Epidermal melanocyte (primary cell): Measurements from ENCODE around the gene GAB3.
"Not testable (repeated sequence)": the region's sequence is repeated elsewhere in the genome, so short reads cannot be mapped to it uniquely, and the experiment has no call there.

Experiments
- DNase-seq: peaks from one replicate; pipeline ENCODE4 v3.0.0; 2011; ENCODE audit warnings: low spot score; ENCODE audit not compliant: insufficient read length

GAB3 gene

GRCh38 chrX:154721155-154721554 is 29.7 kb downstream of the GAB3 start:
- no peak for DNase-seq

- no peak for DNase-seq
These were observed 30.8 kb downstream of the GAB3 start for GRCh38 chrX:154720067-154720466.

GRCh38 chrX:154719132-154719675 is 31.7 kb downstream of the GAB3 start:
- no peak for DNase-seq

GRCh38 chrX:154718616-154719015 is 32.3 kb downstream of the GAB3 start:
- DNase-seq: no peak

GRCh38 chrX:154717824-154718223 is 33.1 kb downstream of the GAB3 start:
- DNase-seq: peak; percentile 34

- no peak for DNase-seq
These were observed 35.1 kb downstream of the GAB3 start for GRCh38 chrX:154715825-154716224.

- DNase-seq: no peak
These were observed 36.0 kb downstream of the GAB3 start for GRCh38 chrX:154714925-154715324.

DNA sequence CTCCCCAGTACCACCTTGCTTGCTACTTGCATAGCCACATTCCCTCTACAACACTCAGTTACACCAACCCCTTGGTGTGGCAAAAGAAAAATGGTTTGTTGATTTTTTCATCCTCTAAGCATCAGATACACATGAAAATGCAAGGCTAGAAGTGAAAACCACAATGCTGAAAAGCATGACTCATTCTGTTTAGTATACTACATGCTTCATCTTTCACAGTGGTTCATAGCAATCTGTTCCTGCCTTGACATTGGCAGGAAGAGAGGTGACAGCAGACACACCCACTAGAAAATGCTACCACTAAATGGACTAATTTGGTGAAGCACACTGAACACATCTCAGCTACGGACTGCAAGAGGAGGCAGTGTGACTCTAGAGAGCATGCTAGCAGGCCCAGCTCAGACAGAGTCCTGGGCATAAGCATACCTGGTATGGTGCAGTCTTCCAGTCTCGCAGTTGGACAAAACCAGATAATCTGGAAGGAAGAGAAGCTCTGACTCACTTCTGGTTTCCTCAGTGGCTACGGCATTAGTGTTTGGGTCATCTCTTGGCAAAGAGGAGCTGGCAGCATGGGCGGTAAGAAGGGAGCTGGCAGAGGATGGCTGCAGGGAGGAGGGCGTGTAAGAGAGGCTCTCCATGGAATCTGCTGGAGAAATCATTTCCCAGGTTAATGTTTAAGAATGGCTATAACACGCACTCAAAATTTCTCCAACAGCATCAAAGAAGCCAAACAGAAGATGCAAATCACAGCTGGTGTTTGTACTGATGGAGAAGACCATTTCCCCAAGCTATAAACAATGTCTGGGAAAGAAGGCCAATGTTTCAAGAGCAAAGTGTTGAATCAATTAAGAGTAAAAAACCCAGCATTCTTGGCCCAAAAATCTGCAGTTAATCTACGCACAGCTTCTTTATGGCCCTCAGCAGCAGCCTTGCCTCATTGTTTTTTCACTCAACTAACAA is 37.8 kb downstream of the GAB3 start:
- DNase-seq: no peak

DNA sequence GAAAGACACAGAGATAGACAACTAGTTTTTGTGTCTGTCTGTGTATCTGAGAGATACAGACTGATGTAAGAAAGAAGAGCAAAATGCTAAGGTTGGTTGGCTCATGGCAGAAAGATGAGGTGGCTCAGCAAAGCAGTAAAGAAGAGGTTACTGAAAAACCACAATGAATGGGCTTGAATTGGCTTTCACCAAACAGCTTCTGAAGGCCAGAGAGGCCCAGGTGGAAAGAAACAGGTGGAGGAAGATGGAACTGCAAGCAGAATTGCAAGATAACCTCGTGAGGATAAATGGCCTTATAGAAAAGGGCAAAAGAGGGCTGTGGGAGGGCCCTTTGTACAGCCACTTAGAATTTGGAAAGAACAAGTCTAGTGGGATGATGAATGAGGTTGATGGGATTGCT is 39.6 kb downstream of the GAB3 start:
- no peak for DNase-seq

- no peak for DNase-seq
These were observed 40.6 kb downstream of the GAB3 start for GRCh38 chrX:154710309-154710708.

- no peak for DNase-seq
These were observed 52.1 kb downstream of the GAB3 start for GRCh38 chrX:154698630-154699248.

- DNase-seq: no peak
These were observed 54.2 kb downstream of the GAB3 start for GRCh38 chrX:154696676-154697045.

DNA sequence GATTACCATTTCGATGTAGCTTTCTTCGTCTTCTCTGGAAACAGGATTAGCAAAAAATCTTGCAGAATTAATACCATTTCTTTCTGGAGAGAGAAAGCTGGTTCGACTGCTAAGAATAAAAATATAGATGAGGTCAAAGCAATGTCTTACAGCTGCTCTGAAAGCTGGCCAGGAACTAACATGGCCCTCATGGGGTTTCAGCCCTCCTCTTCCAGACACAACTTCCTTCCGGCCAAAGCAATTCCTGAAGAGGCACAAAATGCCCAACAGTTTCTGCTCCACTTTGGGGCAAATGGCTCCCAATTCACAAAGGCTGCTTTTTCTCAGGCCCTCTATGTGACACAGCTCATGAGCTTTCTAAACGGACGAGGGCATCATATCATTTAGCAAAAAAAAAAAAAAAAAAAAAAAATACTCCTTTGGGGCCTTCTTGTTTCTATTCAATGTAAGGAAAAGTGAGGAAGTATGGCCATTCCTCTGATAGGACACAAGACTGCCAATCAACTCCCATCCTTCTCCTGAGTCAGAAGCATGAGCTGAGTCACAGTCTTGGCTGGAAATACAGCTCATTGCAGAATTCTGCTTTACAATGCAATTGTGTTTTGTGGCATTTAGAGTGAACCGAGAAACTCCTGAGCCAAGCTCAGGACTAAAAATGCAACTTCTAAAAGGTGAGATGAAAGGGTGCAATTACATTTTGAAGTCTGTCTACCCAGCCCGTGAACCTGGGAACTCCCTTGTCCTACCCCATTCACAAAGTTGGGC is 54.8 kb downstream of the GAB3 start:
- no peak for DNase-seq

- no peak for DNase-seq
These were observed 57.5 kb downstream of the GAB3 start for GRCh38 chrX:154693394-154693793.

DNA sequence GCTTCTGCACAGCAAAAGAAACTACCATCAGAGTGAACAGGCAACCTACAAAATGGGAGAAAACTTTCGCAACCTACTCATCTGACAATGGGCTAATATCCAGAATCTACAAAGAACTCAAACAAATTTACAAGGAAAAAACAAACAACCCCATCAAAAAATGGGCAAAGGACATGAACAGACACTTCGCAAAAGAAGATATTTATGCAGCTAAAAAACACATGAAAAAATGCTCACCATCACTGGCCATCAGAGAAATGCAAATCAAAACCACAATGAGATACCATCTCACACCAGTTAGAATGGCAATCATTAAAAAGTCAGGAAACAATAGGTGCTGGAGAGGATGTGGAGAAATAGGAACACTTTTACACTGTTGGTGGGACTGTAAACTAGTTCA is 60.4 kb downstream of the GAB3 start:
- DNase-seq: not testable (repeated sequence)

DNA sequence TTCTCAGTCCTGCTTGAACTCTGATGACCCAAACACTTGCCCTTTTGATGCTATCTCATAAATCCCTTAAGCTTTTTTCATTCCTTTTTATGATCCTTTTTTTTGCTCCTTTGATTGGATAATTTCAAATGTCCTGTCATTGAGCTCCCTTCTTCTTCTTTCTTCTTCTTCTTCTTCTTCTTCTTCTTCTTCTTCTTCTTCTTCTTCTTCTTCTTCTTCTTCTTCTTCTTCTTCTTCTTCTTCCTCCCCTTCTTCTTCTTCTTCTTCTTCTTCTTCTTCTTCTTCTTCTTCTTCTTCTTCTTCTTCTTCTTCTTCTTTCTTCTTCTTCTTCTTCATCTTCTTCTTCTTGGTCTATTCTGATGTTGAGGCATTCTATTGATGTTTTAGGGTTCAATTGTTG is 78.8 kb downstream of the GAB3 start:
- not testable (repeated sequence) for DNase-seq

DNA sequence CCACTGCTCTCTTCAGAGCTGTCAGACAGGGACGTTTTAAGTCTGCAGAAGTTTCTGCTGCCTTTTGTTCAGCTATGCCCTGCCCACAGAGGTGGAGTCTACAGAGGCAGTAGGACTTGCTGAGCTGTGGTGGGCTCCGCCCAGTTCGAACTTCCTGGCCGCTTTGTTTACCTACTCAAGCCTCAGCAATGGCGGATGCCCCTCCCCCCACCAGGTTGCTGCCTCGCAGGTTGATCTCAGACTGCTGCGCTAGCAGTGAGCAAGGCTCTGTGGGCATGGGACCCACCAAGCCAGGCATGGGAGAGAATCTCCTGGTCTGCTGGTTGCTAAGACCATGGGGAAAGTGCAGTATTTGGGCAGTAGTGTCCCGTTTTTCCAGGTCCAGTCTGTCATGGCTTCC is 80.0 kb downstream of the GAB3 start:
- not testable (repeated sequence) for DNase-seq

GRCh38 chrX:154661899-154662298 is 89.0 kb downstream of the GAB3 start:
- DNase-seq: no peak

DNA sequence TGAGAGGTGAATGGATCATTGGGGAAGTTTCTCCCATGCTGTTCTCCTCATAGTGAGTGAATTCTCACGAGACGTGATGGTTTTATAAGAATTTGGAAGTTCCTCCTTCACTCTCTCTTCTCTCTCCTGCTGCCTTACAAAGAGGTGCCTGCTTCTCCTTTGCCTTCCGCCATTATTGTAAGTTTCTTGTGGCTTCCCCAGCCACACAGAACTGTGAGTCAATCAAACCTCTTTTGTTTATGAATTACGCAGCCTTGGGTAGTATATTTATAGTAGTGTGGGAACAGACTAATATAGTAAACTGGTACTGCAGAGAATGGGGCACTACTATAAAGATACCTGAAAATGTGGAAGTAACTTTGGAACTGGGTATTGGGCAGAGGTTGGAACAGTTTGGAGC is 89.7 kb downstream of the GAB3 start:
- DNase-seq: no peak

DNA sequence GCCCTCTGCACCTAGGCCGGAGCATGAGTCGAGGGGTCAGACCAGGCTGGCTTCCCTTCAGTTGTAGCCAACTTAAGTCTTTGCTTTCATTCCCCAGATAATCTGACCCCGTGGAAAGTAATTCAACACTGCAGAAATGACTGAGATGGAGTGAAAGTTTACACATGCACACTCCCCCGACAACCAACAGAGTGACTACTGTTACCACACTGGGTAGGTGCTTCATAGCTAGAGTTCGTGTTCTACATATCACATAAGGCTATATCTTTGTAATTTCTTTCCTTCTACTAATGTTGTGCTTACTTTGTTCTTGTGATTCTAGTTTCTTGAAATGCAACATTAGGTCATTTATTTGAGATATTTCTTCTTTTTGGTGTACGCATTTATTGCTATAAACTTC is 90.3 kb downstream of the GAB3 start:
- DNase-seq: no peak

DNA sequence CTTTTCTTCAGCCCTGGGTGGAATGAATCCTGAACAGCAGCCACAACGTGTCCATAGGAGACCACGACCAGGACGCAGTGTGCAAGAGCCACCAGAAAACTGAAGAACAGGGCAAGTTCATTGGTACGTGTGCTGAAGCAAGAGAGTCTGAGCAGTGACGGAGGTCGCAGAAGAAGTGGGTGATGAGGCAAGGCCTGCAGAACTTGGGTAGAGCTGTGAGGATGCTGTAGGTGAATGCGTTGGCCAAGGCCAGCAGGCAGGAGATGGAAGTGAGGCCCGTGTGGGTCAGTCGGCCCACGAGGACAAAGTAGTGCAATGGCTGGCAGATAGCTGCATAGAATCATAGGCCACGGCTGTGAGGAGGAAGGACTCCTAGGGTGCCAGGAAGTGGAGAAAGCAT is 91.9 kb downstream of the GAB3 start:
- no peak for DNase-seq

DNA sequence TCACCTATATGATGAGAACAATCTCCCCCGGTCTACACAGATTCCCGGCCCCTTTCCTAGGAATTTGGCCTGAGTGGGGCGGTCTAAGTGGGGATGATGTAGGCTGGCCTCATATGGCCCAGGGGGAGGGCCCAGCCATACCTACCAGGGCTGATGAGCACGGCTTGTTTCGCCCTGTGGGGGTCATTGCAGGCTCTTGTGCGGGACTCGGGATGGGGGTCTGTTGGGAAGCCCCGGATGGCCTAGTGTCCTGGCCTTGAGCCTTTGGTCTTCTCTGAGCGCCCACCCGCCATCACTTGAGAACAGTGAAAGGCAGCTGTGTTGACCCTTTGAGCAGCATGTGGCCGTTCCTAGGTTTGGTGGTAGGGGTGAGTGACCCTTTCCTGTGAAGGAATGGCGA is 92.7 kb downstream of the GAB3 start:
- DNase-seq: no peak
